Measurements from ENCODE around the gene PCDHGA1.

The PCDHGA1 gene

DNA sequence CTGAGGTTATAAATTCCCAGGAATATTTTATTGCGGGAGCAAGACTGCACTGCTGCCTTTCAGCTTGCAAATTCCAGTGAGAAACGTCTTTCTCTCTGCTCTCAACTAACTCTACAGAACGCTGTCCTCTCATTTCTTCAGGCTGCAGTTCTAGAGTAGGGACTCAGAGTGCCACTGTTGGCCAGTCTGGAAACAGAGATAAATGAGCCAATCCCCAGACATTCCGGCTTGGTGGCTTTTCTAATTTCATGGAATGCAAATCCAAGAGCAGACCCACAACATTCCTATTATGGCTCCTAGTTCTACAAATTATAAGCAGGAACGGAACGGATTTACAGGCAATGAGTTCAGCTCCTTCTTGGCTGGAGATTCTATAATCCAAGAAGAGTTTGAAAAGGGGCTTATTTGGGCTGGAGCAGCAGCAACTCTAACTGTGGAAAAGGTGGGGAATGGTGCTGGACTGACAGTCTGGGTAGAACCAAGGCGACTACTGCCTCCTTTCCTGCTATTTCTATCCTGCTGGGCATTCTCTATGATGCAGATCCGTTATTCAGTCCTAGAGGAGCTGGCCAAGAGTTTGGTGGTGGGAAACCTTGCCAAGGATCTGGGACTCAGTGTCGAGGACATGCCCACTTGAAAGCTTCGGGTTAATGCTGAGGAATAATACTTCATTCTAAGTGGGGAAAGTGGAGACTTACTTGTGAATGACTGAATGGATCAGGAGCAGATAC is 109.3 kb downstream of the PCDHGA1 start:
- no peak for DNase-seq (ENCODE audit: low spot score)

DNA sequence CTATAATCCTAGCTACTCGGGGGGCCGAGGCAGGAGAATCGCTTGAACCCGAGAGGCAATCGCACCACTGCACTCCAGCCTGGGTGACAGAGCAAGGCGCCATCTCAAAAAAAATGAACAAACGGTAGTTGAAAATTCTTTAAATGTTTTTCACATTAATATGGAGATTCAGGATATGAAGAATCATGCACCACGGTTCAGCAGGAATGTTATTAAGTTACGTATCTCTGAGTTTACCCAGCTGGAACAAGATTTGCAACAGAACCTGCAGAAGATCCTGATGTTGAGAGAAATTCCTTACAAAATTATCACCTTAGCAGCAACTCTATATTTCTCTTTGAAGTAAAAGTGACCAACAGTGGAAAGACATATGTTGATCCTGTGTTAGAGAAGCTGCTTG is 110.0 kb downstream of the PCDHGA1 start:
- no peak for DNase-seq (ENCODE audit: low spot score)

DNA sequence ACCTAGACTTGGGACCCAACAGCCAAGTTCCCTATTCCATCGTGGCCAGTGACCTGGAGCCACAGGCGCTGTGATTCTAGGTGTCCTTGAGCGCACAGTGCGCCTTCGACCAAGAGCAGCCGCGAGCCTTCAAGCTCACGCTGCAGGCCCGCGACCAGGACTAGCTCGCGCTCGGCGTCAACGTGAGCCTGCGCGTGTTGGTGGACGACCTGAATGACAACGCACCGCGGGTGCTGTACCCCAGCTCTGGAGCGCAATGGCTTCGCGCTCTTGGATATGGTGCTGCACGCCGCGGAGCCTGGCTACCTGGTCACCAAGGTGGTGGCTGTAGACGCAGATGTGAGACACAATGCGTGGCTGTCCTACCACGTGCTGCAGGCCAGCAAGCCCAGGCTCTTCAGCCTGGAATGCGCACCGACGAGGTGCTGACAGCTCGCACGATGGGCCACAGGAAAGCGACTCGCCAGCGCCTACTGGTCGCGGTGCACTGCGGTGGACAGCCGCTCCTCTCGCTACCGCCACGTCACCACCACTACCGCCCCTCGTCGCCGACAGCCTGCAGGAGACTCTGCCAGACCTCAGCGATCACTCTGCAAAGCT is 111.4 kb downstream of the PCDHGA1 start:
- DNase-seq (ENCODE audit: low spot score): no peak

DNA sequence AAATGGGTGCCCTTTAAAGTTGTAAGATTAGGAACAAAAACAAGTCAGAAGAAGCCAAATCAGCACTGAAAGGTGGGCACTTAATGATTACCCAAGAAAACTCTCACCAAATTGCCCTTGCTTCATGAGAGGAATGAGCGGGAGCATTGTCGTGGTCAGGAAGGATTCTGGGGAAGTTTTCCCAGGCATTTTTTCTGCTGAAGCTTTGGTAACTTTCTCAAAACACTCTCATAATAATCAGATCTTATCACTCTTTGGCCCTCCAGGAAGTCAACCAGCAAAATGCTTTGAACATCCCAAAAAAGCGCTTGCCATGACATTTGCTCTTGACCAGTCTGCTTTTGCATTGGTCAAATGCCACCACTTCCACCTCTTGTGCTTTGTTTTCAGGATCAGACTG is 135.0 kb downstream of the PCDHGA1 start:
- no peak for DNase-seq (ENCODE audit: low spot score)

DNA sequence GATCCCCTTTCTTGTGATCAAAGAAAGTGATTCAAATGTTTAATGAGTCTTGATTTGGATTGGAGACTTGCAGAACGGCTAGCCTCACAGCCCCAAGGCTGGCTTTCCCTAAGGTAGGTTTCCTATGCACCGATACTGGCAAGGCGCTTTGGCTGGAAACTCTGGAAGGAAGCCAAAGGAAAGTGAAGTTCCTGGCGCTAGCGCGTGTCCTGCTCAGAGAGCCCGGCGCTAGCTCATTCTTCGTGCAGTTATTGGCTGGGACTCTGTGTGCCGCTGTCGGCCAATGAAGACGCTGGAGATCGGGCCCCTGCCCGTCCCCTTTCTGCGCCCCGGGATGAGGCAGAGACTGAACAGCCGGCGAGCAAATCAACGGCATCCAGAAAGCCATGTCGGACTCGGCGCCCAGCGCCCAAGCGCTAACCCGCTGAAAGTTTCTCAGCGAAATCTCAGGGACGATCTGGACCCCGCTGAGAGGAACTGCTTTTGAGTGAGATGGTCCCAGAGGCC is 145.4 kb downstream of the PCDHGA1 start, which contains the start of gene PCDHGC3:
PCDHGC3 (plus strand) TSS at position 342 of the 507 bp plus-strand sequence; CDS start at position 493, 151 bp downstream.
- peak; percentile 93 for DNase-seq (ENCODE audit: low spot score)

DNA sequence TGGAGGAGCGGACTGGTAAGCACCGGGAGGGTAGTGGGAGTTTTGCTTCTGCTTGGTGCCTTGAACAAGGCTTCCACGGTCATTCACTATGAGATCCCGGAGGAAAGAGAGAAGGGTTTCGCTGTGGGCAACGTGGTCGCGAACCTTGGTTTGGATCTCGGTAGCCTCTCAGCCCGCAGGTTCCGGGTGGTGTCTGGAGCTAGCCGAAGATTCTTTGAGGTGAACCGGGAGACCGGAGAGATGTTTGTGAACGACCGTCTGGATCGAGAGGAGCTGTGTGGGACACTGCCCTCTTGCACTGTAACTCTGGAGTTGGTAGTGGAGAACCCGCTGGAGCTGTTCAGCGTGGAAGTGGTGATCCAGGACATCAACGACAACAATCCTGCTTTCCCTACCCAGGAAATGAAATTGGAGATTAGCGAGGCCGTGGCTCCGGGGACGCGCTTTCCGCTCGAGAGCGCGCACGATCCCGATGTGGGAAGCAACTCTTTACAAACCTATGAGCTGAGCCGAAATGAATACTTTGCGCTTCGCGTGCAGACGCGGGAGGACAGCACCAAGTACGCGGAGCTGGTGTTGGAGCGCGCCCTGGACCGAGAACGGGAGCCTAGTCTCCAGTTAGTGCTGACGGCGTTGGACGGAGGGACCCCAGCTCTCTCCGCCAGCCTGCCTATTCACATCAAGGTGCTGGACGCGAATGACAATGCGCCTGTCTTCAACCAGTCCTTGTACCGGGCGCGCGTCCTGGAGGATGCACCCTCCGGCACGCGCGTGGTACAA is 146.0 kb downstream of the PCDHGA1 start:
- DNase-seq (ENCODE audit: low spot score): peak; percentile 38

DNA sequence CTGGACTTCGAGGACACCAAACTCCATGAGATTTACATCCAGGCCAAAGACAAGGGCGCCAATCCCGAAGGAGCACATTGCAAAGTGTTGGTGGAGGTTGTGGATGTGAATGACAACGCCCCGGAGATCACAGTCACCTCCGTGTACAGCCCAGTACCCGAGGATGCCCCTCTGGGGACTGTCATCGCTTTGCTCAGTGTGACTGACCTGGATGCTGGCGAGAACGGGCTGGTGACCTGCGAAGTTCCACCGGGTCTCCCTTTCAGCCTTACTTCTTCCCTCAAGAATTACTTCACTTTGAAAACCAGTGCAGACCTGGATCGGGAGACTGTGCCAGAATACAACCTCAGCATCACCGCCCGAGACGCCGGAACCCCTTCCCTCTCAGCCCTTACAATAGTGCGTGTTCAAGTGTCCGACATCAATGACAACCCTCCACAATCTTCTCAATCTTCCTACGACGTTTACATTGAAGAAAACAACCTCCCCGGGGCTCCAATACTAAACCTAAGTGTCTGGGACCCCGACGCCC is 146.8 kb downstream of the PCDHGA1 start:
- DNase-seq (ENCODE audit: low spot score): no peak

DNA sequence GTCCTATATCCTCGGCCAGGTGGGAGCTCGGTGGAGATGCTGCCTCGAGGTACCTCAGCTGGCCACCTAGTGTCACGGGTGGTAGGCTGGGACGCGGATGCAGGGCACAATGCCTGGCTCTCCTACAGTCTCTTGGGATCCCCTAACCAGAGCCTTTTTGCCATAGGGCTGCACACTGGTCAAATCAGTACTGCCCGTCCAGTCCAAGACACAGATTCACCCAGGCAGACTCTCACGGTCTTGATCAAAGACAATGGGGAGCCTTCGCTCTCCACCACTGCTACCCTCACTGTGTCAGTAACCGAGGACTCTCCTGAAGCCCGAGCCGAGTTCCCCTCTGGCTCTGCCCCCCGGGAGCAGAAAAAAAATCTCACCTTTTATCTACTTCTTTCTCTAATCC is 147.5 kb downstream of the PCDHGA1 start:
- no peak for DNase-seq (ENCODE audit: low spot score)

DNA sequence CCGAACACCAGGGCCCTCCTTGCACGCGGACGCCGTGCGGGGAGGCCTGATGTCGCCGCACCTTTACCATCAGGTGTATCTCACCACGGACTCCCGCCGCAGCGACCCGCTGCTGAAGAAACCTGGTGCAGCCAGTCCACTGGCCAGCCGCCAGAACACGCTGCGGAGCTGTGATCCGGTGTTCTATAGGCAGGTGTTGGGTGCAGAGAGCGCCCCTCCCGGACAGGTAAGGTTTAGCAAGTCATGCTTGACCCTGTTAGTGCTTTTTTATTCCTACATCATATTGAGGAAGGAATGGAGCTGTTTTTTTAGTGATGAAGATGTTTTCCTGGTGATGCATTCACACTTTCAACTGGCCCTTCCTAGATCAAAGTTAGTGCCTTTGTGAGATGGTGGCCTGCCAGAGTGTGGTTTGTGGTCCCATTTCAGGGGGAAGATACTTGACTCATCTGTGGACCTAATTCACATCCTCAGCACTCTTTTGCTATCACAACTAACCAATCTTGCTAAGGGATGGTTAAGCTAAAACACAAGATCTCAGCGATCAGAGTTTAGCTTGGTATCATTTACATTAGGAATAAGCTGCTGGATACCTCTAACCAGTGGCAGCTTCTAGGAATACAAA is 148.1 kb downstream of the PCDHGA1 start:
- peak; percentile 40 for DNase-seq (ENCODE audit: low spot score)

DNA sequence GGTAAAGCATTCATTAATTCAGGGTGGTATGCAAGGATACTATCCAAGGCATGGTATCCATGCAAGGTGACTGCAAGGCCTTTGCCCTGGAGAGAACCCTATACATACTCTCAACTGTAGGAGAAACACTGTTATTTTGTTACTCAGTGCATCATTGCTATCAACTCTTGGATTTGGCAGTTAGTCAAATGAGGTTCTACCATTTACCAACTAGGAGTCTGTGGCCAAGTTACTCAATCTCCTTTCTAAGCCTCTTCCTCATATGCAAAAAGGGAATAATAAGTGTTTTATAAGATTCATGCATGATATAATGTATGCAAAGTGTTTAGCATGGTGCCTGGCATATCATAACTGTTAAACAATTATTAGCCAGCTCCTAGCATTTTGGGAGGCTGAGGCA is 149.5 kb downstream of the PCDHGA1 start:
- DNase-seq (ENCODE audit: low spot score): no peak

DNA sequence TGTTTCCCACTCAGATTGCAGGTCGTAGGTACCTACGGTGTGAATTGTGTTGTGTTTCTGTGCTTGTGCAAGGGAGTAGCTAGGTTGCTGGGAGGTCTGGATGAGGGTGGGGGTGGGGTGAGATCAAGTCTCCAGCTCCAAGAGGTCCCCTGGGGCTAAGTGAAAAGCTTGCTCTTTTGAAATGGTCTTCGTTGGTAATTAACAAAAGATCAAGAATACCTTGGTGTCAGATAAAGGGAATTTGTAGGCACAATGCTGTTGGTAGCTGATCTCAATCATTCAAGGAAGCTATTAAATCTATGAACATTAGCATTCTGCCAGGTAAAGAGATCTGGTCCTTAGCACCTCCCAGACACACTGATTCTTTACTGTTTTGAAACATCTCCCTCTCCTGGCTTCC is 153.6 kb downstream of the PCDHGA1 start:
- DNase-seq (ENCODE audit: low spot score): peak; percentile 35

DNA sequence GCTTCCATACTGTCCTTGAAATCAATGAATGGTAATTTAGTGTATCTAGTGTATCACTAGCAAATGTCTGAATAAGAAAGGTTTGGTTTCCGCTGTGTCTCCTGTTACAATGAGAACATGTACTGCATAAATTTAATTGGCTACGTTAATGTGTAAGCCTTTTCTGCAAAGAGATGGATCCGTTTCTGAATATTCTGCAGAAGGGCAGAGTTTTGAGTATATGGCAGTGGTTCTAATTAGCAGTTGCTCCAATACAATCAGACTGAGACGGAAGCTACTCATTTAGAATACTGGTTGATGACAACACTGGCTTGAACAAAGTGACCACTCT is 154.0 kb downstream of the PCDHGA1 start:
- no peak for DNase-seq (ENCODE audit: low spot score)

DNA sequence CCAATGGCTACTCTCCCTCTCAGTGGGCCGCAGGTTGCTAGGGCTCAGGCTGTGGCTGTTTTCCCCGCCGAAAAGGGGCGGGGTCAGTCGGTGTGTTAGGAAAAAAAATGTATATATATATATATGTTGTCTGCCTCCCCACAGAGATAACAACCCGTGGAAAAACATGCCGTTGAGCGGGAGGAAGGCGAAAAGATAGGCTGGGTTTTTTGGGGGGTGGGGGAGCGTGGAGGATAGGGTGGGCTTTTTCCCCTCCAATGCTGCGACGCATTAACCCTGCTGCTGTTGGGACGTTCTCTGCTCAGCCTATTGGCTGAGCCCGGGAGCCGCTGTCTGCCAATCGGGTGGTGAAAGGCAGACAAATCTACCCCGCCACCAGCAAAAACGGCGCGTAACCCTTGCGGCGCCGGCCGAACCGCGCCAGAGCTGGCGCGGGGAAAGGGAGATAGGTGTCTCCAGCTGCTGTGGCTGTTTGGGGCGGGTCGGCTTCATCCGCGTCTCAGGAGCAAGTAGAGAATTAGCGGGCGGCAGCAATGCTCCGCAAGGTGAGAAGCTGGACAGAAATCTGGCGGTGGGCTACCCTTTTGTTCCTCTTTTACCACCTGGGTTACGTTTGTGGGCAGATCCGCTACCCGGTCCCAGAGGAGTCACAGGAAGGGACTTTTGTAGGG is 154.5 kb downstream of the PCDHGA1 start, which contains the start of gene PCDHGC4:
PCDHGC4 (plus strand) TSS at position 390 of the 671 bp plus-strand sequence; CDS start at position 534, 144 bp downstream.
- peak; percentile 95 for DNase-seq (ENCODE audit: low spot score)

DNA sequence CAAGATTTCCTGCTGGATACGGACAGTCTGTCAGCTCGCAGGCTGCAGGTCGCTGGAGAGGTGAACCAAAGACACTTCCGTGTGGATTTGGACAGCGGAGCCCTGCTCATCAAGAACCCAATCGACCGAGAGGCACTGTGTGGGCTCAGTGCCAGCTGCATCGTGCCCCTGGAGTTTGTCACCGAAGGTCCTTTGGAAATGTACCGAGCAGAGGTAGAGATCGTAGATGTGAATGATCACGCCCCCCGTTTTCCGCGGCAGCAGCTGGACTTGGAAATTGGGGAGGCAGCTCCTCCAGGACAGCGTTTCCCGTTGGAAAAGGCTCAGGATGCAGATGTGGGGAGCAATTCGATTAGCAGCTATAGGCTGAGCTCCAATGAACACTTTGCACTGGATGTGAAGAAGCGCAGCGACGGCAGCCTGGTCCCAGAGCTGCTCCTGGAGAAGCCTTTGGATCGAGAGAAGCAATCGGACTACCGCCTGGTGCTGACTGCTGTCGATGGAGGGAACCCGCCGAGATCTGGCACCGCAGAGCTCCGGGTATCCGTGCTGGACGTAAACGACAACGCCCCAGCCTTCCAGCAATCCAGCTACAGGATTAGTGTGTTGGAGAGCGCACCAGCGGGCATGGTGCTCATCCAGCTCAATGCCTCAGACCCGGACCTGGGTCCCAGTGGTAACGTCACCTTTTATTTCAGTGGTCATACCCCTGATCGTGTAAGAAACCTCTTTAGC is 155.2 kb downstream of the PCDHGA1 start:
- DNase-seq (ENCODE audit: low spot score): no peak

DNA sequence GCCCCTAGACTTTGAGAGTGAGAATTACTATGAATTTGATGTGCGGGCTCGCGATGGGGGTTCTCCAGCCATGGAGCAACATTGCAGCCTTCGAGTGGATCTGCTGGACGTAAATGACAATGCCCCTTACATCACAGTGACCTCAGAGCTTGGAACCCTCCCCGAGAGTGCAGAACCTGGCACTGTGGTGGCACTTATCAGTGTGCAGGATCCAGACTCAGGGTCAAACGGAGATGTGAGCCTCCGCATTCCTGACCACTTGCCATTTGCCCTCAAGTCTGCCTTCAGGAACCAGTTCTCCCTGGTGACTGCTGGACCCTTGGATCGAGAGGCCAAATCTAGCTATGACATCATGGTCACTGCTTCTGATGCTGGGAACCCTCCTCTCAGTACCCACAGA is 155.8 kb downstream of the PCDHGA1 start:
- no peak for DNase-seq (ENCODE audit: low spot score)

DNA sequence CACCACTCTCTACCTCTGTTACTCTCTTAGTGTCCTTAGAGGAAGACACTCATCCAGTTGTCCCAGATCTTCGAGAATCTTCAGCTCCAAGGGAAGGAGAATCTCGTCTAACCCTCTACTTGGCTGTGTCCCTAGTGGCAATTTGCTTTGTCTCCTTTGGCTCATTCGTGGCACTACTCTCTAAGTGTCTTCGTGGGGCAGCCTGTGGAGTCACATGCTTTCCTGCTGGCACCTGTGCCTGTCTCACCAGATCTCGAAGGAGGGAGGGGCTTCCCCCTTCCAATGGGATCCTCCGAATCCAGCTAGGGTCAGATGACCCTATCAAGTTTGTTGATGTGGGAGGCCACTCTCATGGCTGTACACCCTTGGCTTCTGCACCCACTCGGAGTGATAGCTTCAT is 156.8 kb downstream of the PCDHGA1 start:
- DNase-seq (ENCODE audit: low spot score): no peak

DNA sequence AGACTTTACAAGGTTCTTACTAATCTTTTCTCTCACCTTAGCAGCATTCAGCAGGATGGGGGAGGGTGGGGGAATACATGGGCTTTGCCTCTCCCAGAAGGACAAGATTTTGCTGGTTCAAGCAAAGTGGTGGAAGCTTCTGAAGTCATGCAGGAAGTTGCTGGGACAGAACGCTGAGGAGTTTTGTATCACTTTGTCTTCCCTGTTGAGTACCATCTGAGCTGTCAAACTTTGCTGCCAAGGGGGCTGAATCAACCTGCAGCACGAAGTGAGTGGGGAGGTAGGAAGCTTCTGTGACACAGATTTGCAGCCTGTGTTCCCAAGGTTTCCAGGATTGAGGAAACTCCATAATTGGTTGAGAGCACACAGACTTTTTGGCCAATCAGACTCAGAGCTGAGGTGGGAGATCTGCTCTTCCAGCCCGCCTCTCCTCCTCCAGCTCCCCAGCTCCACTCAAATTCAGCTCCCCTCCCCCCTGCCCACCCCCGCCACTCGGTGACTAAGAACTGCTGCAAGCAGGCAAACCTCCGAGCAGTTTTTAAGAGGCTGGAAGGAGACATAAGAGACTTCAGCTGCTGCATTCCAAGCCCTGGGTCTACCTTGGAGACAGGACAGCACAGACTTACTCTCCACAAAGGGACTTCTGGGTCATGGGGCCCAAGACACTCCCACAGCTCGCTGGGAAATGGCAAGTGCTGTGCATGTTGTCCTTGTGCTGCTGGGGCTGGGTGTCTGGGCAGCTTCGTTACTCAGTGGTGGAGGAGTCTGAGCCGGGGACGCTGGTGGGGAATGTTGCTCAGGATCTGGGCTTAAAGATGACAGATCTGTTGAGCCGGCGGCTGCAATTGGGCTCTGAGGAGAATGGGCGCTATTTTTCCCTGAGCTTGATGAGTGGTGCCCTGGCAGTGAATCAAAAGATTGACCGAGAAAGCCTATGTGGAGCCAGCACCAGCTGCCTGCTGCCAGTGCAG is 158.6 kb downstream of the PCDHGA1 start, which contains the start of gene PCDHGC5:
PCDHGC5 (plus strand) TSS at position 491 of the 971 bp plus-strand sequence; CDS start at position 651, 160 bp downstream.
- peak; percentile 29 for DNase-seq (ENCODE audit: low spot score)

DNA sequence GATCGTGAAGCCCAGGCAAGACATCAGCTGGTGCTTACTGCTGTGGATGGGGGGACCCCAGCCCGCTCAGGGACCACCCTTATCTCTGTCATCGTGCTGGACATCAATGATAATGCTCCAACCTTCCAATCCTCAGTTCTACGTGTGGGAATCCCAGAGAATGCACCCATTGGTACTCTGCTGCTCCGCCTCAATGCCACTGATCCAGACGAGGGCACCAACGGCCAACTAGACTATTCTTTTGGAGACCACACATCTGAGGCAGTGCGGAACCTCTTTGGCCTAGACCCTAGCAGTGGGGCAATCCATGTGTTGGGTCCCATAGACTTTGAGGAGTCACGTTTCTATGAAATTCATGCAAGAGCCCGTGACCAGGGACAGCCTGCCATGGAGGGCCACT is 159.5 kb downstream of the PCDHGA1 start:
- DNase-seq (ENCODE audit: low spot score): no peak

DNA sequence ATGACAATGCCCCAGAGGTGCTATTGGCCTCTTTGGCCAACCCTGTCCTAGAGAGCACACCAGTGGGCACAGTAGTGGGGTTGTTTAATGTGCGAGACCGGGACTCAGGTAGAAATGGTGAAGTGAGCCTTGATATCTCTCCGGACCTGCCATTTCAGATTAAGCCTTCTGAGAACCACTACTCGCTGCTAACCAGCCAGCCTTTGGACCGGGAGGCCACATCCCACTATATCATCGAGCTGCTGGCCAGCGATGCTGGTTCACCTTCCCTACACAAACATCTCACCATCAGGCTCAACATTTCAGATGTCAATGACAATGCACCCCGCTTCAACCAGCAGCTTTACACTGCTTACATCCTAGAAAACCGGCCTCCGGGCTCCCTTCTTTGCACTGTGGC is 160.0 kb downstream of the PCDHGA1 start:
- DNase-seq (ENCODE audit: low spot score): no peak

Data from iPS-NIHi11 (cell line).